Middle frontal gyrus (tissue), 1 donor: ENCODE data around the gene JPH3.

Experiments
- DNase-seq: peaks from one replicate; pipeline ENCODE4 v3.0.0-alpha.2; 2015; ENCODE audit warnings: low spot score; ENCODE audit errors: extremely low spot score

JPH3 gene

GRCh38 chr16:87625241-87625797 is 23.0 kb downstream of the JPH3 start:
- DNase-seq = no peak

GRCh38 chr16:87626401-87626800 is 24.1 kb downstream of the JPH3 start:
- DNase-seq = no peak

DNA sequence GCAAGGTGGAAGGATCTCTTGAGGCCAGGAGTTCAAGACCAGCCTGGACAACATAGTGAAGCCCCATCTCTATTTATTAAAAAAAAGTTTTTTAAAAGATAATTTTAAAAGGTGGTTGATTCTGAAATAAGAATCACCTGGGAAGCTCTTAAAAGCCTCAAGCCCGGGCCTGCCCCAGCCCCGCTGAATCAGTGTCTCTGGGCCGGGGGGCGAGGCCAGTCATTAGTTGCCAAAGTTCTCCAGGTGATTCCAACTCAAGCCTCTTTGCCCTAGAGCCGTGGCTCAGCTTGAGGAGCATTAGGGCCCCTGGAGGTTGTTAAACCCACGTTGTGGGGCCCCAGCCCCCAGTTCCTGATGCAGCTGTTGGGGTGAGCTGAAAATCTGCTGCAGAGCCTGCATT is 24.6 kb downstream of the JPH3 start:
- no peak for DNase-seq

DNA sequence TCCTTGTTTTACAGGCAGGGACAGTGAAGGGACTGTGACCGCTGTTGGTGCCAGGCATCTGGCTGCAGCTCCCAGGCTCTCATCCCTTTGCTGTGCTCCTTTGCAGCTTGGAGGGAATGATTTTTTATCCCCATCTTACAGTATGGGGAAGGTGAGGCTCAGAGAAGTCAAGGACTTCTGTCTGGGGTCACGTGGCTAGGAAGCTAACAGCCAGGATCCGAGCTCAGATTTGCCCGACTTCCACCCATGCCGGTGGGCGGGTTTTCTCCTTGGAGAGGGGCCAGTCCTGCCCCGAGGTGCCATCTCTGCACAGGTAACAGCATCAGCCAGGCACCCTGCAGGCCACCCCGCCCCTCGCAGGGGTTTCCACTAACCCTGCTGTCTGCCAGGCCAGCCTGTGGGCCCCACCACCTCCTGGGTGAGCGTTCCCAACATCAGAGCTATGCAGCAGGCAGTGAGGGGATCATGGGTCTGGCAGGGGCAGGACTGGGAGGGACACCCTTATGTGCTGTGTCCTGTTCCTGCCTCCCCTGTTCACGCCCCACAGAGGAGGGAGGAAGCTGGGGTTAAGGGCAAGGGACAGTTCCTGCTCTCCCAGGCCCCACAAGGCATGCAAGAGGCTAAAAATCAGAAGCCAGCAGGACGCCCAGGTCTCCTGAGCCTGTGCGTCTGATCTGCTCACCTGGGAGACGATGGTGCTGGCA is 25.4 kb downstream of the JPH3 start:
- no peak for DNase-seq

GRCh38 chr16:87628246-87628923 is 26.1 kb downstream of the JPH3 start:
- DNase-seq = no peak

DNA sequence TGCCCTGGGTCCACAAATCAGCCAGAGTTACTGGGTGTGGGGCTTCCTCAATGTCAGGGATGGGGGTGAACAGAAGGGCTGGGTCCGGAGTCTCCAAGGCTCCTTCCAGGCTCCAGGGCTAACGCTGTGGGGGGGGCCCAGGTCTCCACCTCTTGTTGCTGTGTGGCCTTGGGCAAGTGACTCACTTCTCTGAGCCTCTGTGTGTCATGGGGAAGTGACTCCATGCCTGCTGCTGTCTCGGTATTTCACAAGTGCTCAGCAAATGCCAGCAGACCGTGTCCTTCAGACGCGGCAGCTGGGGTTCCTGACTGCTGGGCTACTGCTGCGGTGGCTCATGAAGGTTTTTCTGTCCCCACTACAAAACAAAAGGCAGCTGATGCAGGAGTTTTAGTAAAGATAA is 26.6 kb downstream of the JPH3 start:
- DNase-seq = no peak

DNA sequence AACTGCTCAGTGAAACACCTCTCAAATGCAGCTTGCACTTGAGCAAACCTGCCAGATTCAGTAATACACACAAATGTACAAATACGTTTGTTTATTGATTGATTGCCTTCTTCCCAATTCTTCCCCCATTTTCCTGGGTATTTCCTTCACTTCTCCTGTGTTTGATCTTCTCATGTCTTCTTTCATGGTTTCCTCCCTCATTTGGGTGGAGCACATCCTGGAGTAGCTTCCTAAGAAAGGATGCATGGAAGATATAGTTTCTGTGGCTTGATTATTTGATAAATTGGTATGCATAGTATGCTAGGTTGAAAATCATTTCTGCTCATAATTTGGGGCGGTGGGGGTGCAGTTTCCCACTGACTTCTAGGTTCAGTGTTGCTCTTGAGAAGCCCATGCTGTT is 28.8 kb downstream of the JPH3 start:
- no peak for DNase-seq

- no peak for DNase-seq
Measured at GRCh38 chr16:87634411-87634810, 32.1 kb downstream of the JPH3 start.

- DNase-seq = peak; percentile 13
Measured at GRCh38 chr16:87635541-87636049, 33.3 kb downstream of the JPH3 start.

- peak; percentile 66 for DNase-seq
Measured at GRCh38 chr16:87636050-87636684, 33.9 kb downstream of the JPH3 start.

DNA sequence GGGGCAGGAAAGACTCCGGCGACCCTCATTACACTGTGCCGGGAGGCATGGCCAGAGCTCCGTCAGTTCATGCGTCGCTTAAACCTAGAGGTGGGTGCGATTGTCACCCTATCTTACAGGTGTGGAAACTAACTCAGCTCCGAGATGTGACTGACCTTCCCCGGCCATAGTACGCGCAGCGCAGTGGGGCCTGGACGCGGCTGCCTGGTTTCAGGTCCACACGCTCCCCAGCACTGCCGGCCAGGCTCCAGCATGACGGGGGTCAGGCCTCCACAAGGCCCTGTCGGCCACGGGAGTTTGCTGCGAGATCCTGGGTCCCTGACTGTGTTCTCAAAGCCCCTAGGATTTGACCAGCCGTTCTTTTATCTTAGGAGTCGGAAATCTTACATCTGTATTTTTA is 34.4 kb downstream of the JPH3 start:
- DNase-seq = no peak

DNA sequence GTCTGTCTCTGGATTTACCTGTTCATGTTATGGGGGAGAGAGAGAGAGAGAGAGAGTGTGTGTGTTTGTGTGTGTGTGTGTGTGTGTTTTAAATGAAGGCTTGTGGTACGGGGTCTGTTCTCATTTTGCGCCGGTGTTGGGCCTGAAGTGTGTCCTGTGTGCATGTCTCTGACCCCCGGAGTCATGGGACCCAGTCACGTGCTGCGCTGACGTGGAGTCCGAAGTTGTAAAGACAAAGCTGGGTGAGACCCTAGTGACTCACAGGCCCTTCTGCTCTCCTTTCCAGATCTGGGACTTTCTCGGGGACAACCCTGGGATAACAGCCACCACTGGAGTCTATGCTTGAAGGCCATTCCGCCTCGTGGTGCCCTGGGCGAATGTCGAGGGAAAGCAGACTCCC is 35.0 kb downstream of the JPH3 start:
- no peak for DNase-seq

DNA sequence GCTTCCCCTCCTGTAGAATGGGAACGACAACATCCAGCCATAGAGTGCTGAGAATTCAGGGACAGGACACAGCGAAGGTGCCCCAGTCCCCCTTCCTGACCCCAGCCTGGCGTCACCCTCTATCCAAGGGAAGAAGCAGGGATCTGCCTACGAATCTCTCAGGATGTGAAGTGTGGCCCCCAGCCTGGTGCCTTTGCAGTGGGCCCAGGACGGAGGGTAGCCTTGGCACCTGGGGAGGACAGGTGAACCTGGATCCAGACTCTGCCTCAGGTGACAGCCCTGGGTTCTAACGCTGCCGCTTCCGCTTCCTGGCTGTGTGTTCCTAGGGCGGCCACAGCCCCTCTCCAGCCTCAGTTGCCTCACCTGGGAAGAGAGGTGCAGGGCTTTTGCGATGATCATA is 36.4 kb downstream of the JPH3 start:
- DNase-seq = no peak

DNA sequence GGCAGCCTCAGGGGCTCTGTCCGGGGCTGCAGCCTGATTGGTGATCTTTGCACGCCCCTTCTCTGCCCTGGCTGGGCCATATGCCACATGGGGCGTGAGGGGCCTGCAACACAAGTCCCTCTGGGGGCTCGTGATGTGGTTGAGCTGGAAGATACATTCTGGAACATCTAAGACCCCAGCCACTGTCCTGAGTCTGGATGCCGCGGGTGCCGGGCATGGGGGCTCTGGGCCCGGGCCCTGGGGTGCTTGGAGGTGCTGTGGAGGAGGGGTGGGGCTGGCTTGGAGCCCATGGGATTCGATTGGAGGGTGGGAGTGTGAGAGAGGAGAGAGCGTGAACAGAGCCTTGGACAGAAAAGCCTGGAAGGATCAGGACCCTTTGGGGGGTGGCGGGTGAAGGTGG is 39.4 kb downstream of the JPH3 start:
- DNase-seq = no peak

- no peak for DNase-seq
Measured at GRCh38 chr16:87642491-87642890, 40.2 kb downstream of the JPH3 start.

GRCh38 chr16:87644186-87644585 is 41.9 kb downstream of the JPH3 start:
- no peak for DNase-seq

DNA sequence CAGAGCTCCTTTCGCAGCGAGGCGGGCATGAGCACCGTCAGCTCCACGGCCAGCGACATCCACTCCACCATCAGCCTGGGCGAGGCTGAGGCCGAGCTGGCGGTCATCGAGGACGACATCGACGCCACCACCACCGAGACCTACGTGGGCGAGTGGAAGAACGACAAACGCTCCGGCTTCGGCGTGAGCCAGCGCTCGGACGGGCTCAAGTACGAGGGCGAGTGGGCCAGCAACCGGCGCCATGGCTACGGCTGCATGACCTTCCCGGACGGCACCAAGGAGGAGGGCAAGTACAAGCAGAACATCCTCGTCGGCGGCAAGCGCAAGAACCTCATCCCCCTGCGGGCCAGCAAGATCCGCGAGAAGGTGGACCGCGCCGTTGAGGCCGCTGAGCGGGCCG is 42.3 kb downstream of the JPH3 start:
- DNase-seq = no peak

DNA sequence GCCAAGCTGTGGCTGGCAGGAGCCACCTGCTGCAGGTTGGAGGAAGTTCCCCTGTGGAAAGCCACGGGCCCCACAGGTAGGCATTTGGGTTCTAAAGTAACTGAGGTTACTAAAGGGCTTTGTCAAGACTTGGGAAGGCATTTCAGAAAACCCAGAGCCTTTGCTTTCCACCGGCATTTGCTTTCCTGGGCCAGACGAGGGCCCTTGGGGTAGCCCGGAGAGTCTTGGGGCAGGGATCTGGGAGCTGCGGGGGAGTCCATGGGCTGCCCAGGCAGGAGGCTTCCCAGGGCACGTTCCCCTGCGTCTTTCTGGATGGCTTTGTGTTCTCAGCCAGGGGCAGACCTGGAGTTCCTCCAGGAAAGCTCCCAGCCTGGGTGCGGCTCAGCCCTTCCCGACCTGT is 43.5 kb downstream of the JPH3 start:
- DNase-seq = no peak

DNA sequence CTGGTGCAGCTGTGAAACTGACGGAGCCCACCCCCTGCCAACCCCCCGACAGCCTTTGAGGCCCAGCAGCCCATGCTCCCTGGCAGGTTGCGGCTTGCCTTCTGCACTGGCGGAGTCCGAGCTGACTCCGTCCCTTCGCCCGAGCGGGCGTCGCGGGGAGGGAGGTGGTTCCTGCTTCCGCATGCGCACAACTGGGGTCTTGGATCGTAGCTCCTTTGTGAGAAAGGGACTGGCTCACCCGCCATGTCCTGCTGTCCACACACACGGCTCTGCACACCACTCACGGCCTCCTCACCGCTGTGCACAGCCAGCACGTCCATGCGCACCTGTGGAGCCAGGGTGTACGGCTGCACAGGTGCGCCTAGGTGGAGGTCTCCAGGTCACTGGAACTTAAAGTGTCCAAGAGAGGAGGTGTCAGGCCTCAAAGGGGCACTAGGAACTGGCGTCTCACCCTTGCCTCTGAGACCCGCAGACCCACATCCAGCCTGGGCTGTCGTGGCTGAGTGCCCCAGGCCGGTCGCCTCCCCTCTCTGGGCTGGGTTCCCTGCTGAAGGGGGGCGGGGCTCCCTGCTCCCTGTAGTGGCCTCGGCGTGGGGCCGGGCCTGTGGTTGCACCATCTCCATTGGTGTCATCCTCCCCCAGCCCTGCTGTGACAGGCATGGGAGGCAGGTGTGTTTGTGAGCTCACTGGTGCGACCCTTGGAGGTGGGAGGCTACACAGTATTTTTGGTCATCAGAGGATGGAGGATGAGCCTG is 45.3 kb downstream of the JPH3 start:
- no peak for DNase-seq

DNA sequence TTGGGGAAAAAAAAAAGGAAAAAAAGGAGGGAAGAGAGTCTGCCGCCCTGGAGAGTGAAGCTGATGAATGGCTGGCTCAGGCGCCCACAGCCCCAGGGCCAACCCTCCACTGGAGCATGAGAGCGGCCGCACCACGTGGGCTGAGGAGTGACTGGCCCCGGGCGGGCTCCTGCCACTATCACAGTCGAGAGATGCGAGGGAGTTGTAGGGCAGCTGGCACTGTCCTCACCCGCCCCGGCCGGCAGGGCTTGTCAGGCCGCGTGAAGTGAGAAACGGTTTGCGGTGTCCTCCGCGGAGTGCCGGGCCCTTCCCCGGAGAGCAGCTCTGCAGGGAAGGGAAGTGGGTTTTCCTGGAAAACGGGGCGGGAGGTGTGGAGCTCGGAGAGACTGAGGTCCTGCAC is 45.9 kb downstream of the JPH3 start:
- no peak for DNase-seq

DNA sequence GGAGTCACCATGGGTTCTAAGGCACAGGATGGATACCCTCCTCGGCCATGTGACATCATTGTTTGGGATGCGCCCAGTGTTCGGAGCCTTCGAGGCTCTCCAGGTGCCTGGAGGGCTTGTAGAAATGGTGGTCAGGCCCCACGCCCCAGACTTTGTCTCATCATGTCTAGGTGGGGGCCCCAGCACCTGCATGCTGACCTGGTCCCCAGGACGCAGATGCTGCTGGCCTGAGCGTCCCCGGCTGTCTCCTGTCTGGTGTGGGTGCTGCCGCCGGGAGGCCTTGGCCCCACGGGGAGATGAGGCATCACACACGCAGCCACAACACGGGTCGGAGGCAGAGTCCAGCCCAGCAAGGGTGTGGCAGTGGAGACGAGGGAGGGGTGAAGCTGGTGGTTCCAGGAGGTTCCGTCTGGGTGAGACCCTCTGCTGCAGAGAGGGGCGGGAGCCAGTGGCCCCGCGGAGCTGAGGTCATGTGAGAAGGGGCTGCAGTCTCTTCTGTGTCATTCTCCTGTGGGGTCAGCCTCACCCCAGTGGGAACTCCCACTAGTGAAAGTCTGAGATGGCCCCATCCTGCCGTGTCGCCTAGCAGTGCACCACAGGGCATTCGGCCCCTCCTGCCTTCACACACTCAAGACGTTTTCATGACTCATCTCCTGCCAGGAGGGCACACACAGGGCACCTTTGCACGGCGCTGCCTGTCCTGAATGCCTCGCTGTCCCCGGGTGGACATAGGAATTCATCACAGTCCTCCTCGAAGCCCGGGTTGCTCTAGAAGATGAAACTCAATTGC is 46.6 kb downstream of the JPH3 start:
- no peak for DNase-seq
